GM19035 (cell line): ENCODE data around the gene EZH1.
A peak's percentile ranks its signal among the peaks of the same experiment; 100 is the strongest.

Source experiments
- ATAC-seq: cut with Tn5 transposase; IDR thresholded peaks from one replicate; pipeline ENCODE4 v1.9.1; 2021; ENCODE audit not compliant: unreplicated experiment

The EZH1 gene

GRCh38 chr17:42723636-42724035 lies 21.2 kb downstream of the EZH1 start:
- ATAC-seq, result no peak

- no peak for ATAC-seq
Observed at GRCh38 chr17:42720996-42721583, 23.8 kb downstream of the EZH1 start.

- no peak for ATAC-seq
Observed at GRCh38 chr17:42709561-42709960, 35.3 kb downstream of the EZH1 start.

GRCh38 chr17:42708588-42708987 lies 36.3 kb downstream of the EZH1 start:
- no peak for ATAC-seq

- no peak for ATAC-seq
Observed at GRCh38 chr17:42706732-42707131, 38.1 kb downstream of the EZH1 start.

- peak; percentile 86 for ATAC-seq
Observed at GRCh38 chr17:42704837-42705494, 39.9 kb downstream of the EZH1 start.

GRCh38 chr17:42704490-42704836 lies 40.4 kb downstream of the EZH1 start:
- peak; percentile 13 for ATAC-seq

- ATAC-seq, result no peak
Observed at GRCh38 chr17:42702446-42702845, 42.4 kb downstream of the EZH1 start.

- no peak for ATAC-seq
Observed at GRCh38 chr17:42700586-42701289, 44.1 kb downstream of the EZH1 start.

GRCh38 chr17:42699415-42699740 lies 45.5 kb downstream of the EZH1 start:
- ATAC-seq, result no peak

- no peak for ATAC-seq
Observed at GRCh38 chr17:42698736-42699414, 46.0 kb downstream of the EZH1 start.

- ATAC-seq, result no peak
Observed at GRCh38 chr17:42697108-42697811, 47.6 kb downstream of the EZH1 start.

GRCh38 chr17:42695500-42695899 lies 49.3 kb downstream of the EZH1 start:
- ATAC-seq, result no peak

- ATAC-seq, result no peak
Observed at GRCh38 chr17:42694524-42694923, 50.3 kb downstream of the EZH1 start.

- no peak for ATAC-seq
Observed at GRCh38 chr17:42692489-42692888, 52.4 kb downstream of the EZH1 start.

- ATAC-seq, result no peak
Observed at GRCh38 chr17:42691021-42691545, 53.8 kb downstream of the EZH1 start.

- ATAC-seq, result no peak
Observed at GRCh38 chr17:42690596-42690995, 54.2 kb downstream of the EZH1 start.

- ATAC-seq, result no peak
Observed at GRCh38 chr17:42687707-42688320, 57.0 kb downstream of the EZH1 start.

GRCh38 chr17:42686520-42687128 lies 58.2 kb downstream of the EZH1 start:
- ATAC-seq, result no peak

- ATAC-seq, result no peak
Observed at GRCh38 chr17:42685831-42686230, 59.0 kb downstream of the EZH1 start.
